GM23338 (cell line): ENCODE results near the gene HPF1. TPM values are rescaled to one million over a fixed set of nuclear protein-coding genes. Genes with fewer than 3 reads are reported as not detected.
"Not testable (repeated sequence)": the region's sequence is repeated elsewhere in the genome, so short reads cannot be mapped to it uniquely, and the experiment has no call there.

Source experiments
- ATAC-seq: fragments of 200-7000 bp; cut with Tn5 transposase; 3 replicates; pipeline ENCODE4 v1.9.1; 2020
- DNase-seq: peaks from one replicate; pipeline ENCODE4 v3.0.0-alpha.2; 2015; ENCODE audit warnings: low spot score
- H2AFZ ChIP-seq: fragments of 200-600 bp; sonication (generic); 2 replicates; pipeline ENCODE4 v1.8.0; 2016; ENCODE audit warnings: antibody characterized with exemption, mild to moderate bottlenecking, moderate library complexity
- H3F3A ChIP-seq: fragments of 200-600 bp; sonication (generic); replicated peaks from 2 replicates; pipeline ENCODE4 v1.8.0; 2017; ENCODE audit warnings: antibody characterized with exemption, mixed run types, low read depth
- H3K27ac ChIP-seq: fragments of 200-600 bp; sonication (generic); 2 replicates; pipeline ENCODE4 v1.6.1; 2016; ENCODE audit warnings: low read depth
- H3K27me3 ChIP-seq: fragments of 200-600 bp; sonication (generic); 2 replicates; pipeline ENCODE4 v1.8.0; 2016; ENCODE audit warnings: mild to moderate bottlenecking, mixed run types, moderate library complexity; ENCODE audit not compliant: insufficient read depth
- H3K36me3 ChIP-seq: fragments of 200-600 bp; sonication (generic); 2 replicates; pipeline ENCODE4 v1.8.0; 2016; ENCODE audit warnings: mild to moderate bottlenecking; ENCODE audit not compliant: insufficient read depth
- H3K4me1 ChIP-seq: fragments of 200-600 bp; sonication (generic); 2 replicates; pipeline ENCODE4 v1.8.0; 2016; ENCODE audit warnings: mild to moderate bottlenecking, moderate library complexity; ENCODE audit not compliant: insufficient read depth
- H3K4me2 ChIP-seq: fragments of 200-600 bp; sonication (generic); 2 replicates; pipeline ENCODE4 v1.7.1; 2017; ENCODE audit warnings: mixed run types
- H3K4me3 ChIP-seq: fragments of 200-600 bp; sonication (generic); 2 replicates; pipeline ENCODE4 v1.6.1; 2016; ENCODE audit warnings: mixed run types
- H3K79me2 ChIP-seq: fragments of 200-600 bp; sonication (generic); replicated peaks from 2 replicates; pipeline ENCODE4 v1.8.0; 2017; ENCODE audit warnings: mild to moderate bottlenecking; ENCODE audit not compliant: insufficient read depth
- H3K9me2 ChIP-seq: fragments of 200-600 bp; sonication (generic); 2 replicates; pipeline ENCODE4 v1.8.0; 2017; ENCODE audit not compliant: insufficient read depth
- H4K20me1 ChIP-seq: fragments of 200-600 bp; sonication (generic); replicated peaks from 2 replicates; pipeline ENCODE4 v1.8.0; 2017; ENCODE audit warnings: mild to moderate bottlenecking; ENCODE audit not compliant: insufficient read depth
- H3K27ac Mint-ChIP-seq: 2 replicates; pipeline ENCODE4 v1.8.0; 2020; ENCODE audit warnings: inconsistent platforms, mild to moderate bottlenecking, moderate library complexity, mixed read lengths
- H3K27me3 Mint-ChIP-seq: 3 replicates; pipeline ENCODE4 v1.8.0; 2022; ENCODE audit warnings: low read depth, mild to moderate bottlenecking, moderate library complexity, mixed read lengths, inconsistent platforms; ENCODE audit not compliant: insufficient read depth, poor library complexity
- H3K36me3 Mint-ChIP-seq: 3 replicates; pipeline ENCODE4 v1.8.0; 2021; ENCODE audit warnings: low read depth, mild to moderate bottlenecking, inconsistent platforms, moderate library complexity, mixed read lengths
- H3K4me1 Mint-ChIP-seq: 3 replicates; pipeline ENCODE4 v1.8.0; 2020; ENCODE audit warnings: mild to moderate bottlenecking, inconsistent platforms, mixed read lengths
- H3K4me3 Mint-ChIP-seq: 3 replicates; pipeline ENCODE4 v1.8.0; 2021; ENCODE audit warnings: moderate library complexity, mild to moderate bottlenecking, inconsistent platforms, mixed read lengths
- H3K9me3 Mint-ChIP-seq: 3 replicates; pipeline ENCODE4 v1.8.0; 2020; ENCODE audit warnings: moderate library complexity, mild to moderate bottlenecking, inconsistent platforms, mixed read lengths
- CREB1 ChIP-seq: fragments of 250-450 bp; sonication (Bioruptor Pico); IDR thresholded peaks from 2 replicates; pipeline ENCODE4 v1.5.0; 2020; ENCODE audit warnings: low read depth, mild to moderate bottlenecking, moderate library complexity
- ETS1 ChIP-seq: IDR thresholded peaks from 2 replicates; pipeline ENCODE4 v1.6.1; 2016; ENCODE audit warnings: antibody characterized with exemption
- EZH2 ChIP-seq: fragments of 200-600 bp; sonication (generic); IDR thresholded peaks from one replicate; pipeline ENCODE4 v1.8.0; 2017; ENCODE audit warnings: antibody characterized with exemption, mild to moderate bottlenecking, low read depth; ENCODE audit not compliant: unreplicated experiment
- EZH2phosphoT487 ChIP-seq: fragments of 200-600 bp; sonication (generic); IDR thresholded peaks from one replicate; pipeline ENCODE4 v1.8.1; 2018; ENCODE audit warnings: antibody characterized with exemption; ENCODE audit not compliant: unreplicated experiment
- JUNB ChIP-seq: IDR thresholded peaks from one replicate; pipeline ENCODE4 v1.6.1; 2016; ENCODE audit warnings: antibody characterized with exemption; ENCODE audit not compliant: unreplicated experiment
- POLR2AphosphoS5 ChIP-seq: IDR thresholded peaks from 2 replicates; pipeline ENCODE4 v1.6.1; 2016; ENCODE audit warnings: antibody characterized with exemption, low read depth
- REST ChIP-seq: IDR thresholded peaks from one replicate; pipeline ENCODE4 v1.6.1; 2018; ENCODE audit warnings: antibody characterized with exemption; ENCODE audit not compliant: unreplicated experiment
- STAT1 ChIP-seq: IDR thresholded peaks from one replicate; pipeline ENCODE4 v1.6.1; 2016; ENCODE audit warnings: antibody characterized with exemption; ENCODE audit not compliant: unreplicated experiment
- ZNF114 ChIP-seq: fragments of 250-450 bp; sonication (Bioruptor Pico); IDR thresholded peaks from 2 replicates; pipeline ENCODE4 v1.5.0; 2020; ENCODE audit warnings: mild to moderate bottlenecking, moderate library complexity
- ZNF331 ChIP-seq: fragments of 250-450 bp; sonication (Bioruptor Pico); IDR thresholded peaks from 2 replicates; pipeline ENCODE4 v1.5.0; 2020; ENCODE audit warnings: low read depth, mild to moderate bottlenecking, moderate library complexity
- ZNF462 ChIP-seq: fragments of 250-450 bp; sonication (Bioruptor Pico); IDR thresholded peaks from 2 replicates; pipeline ENCODE4 v1.5.0; 2020; ENCODE audit warnings: mild to moderate bottlenecking, moderate library complexity
- polyA plus RNA-seq: library from polyadenylated mRNA; unstranded; fragments of >200 nt; fragmentation: Nextera tagmentation; extraction: Ambion mirVana; gene quantifications from 2 replicates; pipeline ENCODE4 v1.2.1, GENCODE V29; 2016
- total RNA-seq: library from RNA; depleted of rRNA; stranded (reverse); fragments of >200 nt; shearing (Covaris generic); gene quantifications from 2 replicates; pipeline ENCODE4 v1.2.3, GENCODE V29; 2014

HPF1 gene
- total and polyA plus RNA-seq, 2 experiments from 2014 or later: 57.6 to 128 TPM

- H3K4me1 Mint-ChIP-seq: peaks cover 2% of the 10 kb centered on the region; the same call in 1 of the 3 replicates
- H3K4me2 ChIP-seq: peak overlapping the region; percentile 92; the same call in 1 of the 2 replicates
- no peaks in the 10 kb centered on the region for H3K36me3 ChIP-seq
- H3K9me3 Mint-ChIP-seq: peaks cover 2% of the 10 kb centered on the region; the same call in 2 of the 3 replicates
- no peaks in the 10 kb centered on the region for H3K36me3 Mint-ChIP-seq
- peaks cover 11% of the 10 kb centered on the region; the same call in 1 of the 2 replicates for H3K27me3 ChIP-seq
- ATAC-seq: no peak
- no peaks in the 10 kb centered on the region for H3F3A ChIP-seq
- no peak overlapping the region for H3K27ac Mint-ChIP-seq
- peak overlapping the region; percentile 74; the same call in 1 of the 2 replicates for H3K4me3 ChIP-seq
- no peaks in the 10 kb centered on the region for H3K9me2 ChIP-seq
- H2AFZ ChIP-seq: peak overlapping the region; percentile 98
- DNase-seq: no peak
- H3K79me2 ChIP-seq: no peaks in the 10 kb centered on the region
- TF ChIP-seq ZNF114 (CRISPR knock-in tag) (no peak), ETS1 (no peak), POLR2AphosphoS5 (no peak), REST (no peak), ZNF331 (CRISPR knock-in tag) (no peak), EZH2phosphoT487 (no peak), CREB1 (CRISPR knock-in tag) (no peak), EZH2 (no peak), ZNF462 (CRISPR knock-in tag) (no peak), JUNB (no peak), STAT1 (no peak)
- H3K4me3 Mint-ChIP-seq: no peak overlapping the region
- H3K27ac ChIP-seq: no peak overlapping the region
- H3K4me1 ChIP-seq: peaks cover 5% of the 10 kb centered on the region; the same call in 1 of the 2 replicates
- H3K27me3 Mint-ChIP-seq: peaks cover 8% of the 10 kb centered on the region
- H4K20me1 ChIP-seq: no peaks in the 10 kb centered on the region
Measured at GRCh38 chr4:169773889-169774288, 16.1 kb upstream of the HPF1 start.

- not testable (repeated sequence) for H3K27ac Mint-ChIP-seq, H3K4me3 Mint-ChIP-seq, H3F3A ChIP-seq, H3K36me3 ChIP-seq, H3K27me3 Mint-ChIP-seq, DNase-seq, H3K4me1 Mint-ChIP-seq, H3K9me2 ChIP-seq, H3K4me3 ChIP-seq, H3K4me1 ChIP-seq, H2AFZ ChIP-seq, H4K20me1 ChIP-seq, H3K36me3 Mint-ChIP-seq, H3K9me3 Mint-ChIP-seq, H3K79me2 ChIP-seq, ATAC-seq, H3K4me2 ChIP-seq, H3K27ac ChIP-seq
- H3K27me3 ChIP-seq: peaks cover 11% of the 10 kb centered on the region; the same call in 1 of the 2 replicates
Measured at GRCh38 chr4:169771556-169772080, 13.9 kb upstream of the HPF1 start.
